ENCODE data around the gene DNAJC7. TPM values are rescaled to one million over a fixed set of nuclear protein-coding genes. Genes with fewer than 3 reads are reported as not detected.

The DNAJC7 gene
- 74.8 and 90.8 TPM in 2 replicates for total RNA-seq

DNA sequence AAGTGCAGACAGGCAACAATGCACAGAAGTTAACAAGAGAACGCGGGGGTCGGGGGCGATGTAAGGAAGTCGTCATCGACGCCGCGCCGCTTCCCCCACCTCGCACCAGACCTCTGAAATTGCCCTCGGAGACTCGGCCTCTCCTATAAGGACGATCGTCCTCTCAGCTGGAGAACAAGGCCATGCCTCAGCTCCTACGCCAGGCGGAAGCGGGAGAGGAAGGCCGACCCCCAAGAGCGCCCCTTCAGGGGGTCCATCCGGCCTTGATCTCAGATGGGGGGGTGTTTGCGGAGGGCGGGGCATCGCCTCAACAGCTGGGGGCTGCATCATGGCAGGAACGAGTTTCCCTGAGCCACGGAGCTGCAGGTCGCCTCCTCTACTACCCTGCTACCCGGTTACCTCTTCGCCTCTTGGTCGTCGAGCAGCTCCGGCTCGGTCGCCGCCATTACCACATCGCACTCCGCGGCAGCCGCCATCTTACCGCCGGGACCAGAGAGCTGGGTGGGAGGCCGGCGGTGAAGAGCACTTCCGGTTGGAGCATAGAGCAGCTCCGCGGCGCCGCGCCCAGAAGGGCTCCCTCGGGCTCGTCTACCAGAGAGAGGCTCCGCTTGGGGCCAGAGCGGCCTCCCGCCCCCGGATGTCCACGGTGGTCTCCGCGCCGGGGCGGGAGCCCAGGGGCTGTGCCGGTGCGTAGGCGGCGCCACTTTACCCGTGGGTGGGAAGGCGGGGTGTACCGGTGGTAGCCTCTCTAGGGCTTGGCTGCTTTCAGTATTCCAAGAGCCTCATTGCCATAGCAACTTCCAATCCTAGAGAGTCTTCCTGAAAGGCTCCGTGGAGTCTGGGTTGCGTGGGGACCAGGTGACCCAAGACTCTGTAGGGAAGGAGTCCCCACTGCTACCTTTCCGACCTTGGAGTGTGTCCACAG lies at the start of gene DNAJC7:
Gene DNAJC7 (minus strand): TSS at position 499 of the 925 bp plus-strand sequence. CDS start 23 bp downstream, at position 476.
- peak; percentile 75 for DNase-seq (ENCODE audit: low read depth, low spot score)

- DNase-seq (ENCODE audit: low read depth, low spot score): no peak
Observed at GRCh38 chr17:42065201-42065600, 48.0 kb upstream of the DNAJC7 start.

DNA sequence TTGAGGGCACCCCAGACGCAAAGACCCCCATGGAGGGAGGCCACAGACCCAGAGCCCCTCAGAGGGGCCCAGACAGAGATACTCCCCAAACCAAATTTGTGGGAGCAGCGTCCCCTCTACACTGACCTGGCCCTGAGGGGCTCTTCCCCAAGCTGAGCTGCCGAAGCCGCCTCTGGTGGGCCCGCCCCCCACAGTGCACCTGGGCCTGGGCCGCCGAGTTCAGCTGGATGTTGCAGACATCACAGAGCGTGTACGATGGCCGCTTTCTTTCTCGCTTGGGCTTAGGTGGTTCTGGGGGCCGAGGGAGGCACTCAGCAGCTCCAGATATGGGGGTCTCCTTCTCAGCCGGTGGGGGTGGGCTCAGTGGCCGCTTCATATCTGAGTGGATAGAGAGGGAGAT lies 45.4 kb upstream of the DNAJC7 start:
- DNase-seq (ENCODE audit: low read depth, low spot score): no peak

DNA sequence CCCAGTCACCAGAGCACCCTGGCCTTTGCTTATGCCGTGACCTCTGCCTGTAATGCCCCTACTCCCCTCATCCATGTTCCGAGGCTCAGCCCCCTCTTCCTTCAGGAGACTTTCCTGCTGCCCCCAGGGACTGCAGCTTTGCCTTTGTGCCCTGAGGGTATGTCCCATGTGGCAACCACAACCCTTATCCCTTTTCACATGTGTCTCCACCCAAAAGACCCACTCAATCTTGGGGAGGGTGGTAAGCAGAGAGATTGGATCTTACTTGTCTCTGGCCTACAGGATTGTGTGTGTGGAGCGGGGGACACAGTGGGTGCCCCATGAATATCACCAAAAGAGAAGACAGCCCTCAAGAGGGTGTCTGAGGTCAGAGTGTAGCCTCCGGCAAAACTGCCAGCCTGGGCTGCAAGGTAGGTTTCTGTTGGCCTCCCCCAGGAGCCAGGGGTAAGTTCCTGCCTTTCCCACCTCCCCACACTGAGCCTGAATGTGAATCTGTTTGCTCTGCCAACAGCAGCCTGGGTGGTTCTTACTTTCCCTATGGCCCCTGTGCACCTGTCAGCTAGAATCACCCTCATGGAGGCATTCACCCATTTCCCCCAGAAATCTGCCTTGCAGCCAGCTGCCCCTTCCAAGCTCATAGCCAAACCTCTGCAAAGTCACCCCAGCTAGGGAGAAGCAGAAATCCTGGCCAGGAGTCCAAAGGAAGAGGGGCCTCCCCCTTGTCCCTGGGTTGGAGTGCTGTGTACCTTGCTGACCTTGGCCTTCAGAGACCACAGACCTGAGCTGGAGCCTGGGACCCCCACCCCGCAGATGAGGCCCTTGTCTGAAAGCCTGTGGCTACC lies 44.6 kb upstream of the DNAJC7 start:
- no peak for DNase-seq (ENCODE audit: low read depth, low spot score)

DNA sequence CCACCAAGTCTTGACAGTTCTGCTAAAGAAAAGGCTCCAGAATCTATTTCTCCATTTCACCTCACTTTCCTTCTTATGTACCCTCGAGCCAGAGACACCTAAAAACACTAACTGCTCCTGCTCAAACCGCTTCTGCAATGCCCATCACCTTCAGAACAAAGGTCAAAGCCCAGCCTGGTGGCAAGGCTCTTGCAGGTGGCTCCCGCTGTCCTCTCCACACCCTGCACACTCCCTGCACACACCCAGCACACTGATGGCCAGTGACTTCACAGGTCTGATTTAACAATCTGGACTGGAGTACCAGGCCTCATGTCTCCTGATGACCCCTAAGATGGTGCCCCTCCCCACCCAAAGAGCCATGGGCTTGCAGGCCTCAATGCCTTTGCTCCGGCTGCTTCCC lies 43.0 kb upstream of the DNAJC7 start:
- no peak for DNase-seq (ENCODE audit: low read depth, low spot score)

DNA sequence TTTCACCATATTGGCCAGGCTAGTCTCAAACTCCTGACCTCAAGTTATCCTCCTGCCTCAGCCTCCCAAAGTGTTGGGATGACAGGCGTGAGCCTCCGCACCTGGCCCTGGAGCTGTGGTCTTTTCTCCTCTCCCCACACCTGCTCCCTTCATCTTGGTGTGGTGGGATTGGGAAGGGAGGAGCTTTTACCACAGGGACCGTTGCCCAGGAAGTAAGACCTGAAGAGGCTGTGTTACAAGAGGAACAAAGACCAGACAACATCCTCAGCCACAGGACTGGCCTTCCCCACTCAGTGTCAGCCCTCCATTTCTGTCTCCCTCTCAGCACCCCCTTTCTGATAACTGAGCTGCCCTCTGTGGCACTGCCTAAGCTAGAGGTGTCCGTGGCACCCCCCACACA lies 42.6 kb upstream of the DNAJC7 start:
- DNase-seq (ENCODE audit: low read depth, low spot score): no peak

- DNase-seq (ENCODE audit: low read depth, low spot score): no peak
Observed at GRCh38 chr17:42058063-42058462, 40.8 kb upstream of the DNAJC7 start.

- no peak for DNase-seq (ENCODE audit: low read depth, low spot score)
Observed at GRCh38 chr17:42056635-42057034, 39.4 kb upstream of the DNAJC7 start.

DNA sequence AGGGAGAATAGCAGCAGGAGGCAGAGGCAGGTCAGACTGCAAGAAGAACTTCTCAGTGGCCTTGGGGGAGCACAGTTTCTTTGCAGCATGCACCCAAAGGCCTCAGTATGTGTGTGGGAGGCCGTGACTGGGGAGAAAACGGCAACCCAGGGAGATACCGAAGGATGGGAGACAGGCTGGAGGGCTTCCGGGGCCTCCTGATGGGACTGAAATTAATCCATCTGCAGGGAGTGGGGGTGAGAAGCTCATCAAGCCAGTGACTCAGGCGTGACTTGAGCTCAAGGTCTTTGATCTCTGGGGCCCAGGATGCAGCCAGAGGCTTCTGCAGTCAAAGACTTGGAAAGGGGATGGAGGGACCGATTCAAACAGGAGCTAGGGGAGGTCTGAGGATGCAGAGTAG lies 38.3 kb upstream of the DNAJC7 start:
- no peak for DNase-seq (ENCODE audit: low read depth, low spot score)

GRCh38 chr17:42055027-42055426 lies 37.8 kb upstream of the DNAJC7 start:
- no peak for DNase-seq (ENCODE audit: low read depth, low spot score)

- DNase-seq (ENCODE audit: low read depth, low spot score): no peak
Observed at GRCh38 chr17:42053731-42054500, 36.7 kb upstream of the DNAJC7 start.

GRCh38 chr17:42052346-42052877 lies 35.2 kb upstream of the DNAJC7 start:
- no peak for DNase-seq (ENCODE audit: low read depth, low spot score)

- DNase-seq (ENCODE audit: low read depth, low spot score): no peak
Observed at GRCh38 chr17:42051645-42052044, 34.4 kb upstream of the DNAJC7 start.

DNA sequence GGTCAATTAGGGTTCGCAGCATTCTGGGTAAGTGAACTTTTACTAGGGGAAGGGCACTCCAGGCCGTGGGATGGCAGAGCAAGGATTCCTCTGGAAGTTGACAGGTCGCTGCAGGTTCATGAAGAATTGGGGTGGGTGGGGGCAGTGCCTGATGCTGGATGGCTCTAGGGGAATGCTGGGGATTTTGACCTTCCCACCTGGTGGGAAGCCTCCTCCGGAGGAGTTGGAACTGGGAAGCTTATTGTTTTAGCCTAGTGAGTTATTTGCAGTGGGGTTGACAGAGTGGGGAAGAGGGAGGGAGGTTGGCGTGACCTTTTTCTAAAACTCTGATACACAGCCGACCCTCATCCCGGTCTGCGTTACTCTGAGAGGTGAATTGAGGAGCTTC lies 33.8 kb upstream of the DNAJC7 start:
- no peak for DNase-seq (ENCODE audit: low read depth, low spot score)

GRCh38 chr17:42050393-42051012 lies 33.3 kb upstream of the DNAJC7 start, which contains the start of gene C17orf113:
C17orf113 (minus strand) TSS chr17:42050601; CDS start chr17:42043376, 7,225 bp downstream.
- DNase-seq (ENCODE audit: low read depth, low spot score): no peak

- DNase-seq (ENCODE audit: low read depth, low spot score): no peak
Observed at GRCh38 chr17:42049834-42050392, 32.7 kb upstream of the DNAJC7 start.

DNA sequence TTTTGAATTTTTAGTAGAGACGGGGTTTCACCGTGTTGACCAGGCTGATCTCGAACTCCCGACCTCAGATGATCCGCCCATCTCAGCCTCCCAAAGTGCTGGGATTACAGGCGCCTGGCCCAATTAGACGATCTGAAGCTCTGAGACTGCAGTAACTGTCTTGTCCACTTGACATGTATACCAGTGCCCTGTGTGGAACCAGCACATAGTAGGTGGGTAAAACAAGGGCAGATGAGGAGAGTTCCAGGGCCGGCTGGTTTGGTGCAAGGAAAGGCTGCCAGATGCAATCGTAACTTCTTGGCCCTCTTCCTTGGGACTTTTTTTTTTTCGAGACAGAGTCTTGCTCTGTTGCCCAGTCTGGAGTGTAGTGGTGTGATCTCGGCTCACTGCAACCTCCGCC lies 30.1 kb upstream of the DNAJC7 start:
- no peak for DNase-seq (ENCODE audit: low read depth, low spot score)

DNA sequence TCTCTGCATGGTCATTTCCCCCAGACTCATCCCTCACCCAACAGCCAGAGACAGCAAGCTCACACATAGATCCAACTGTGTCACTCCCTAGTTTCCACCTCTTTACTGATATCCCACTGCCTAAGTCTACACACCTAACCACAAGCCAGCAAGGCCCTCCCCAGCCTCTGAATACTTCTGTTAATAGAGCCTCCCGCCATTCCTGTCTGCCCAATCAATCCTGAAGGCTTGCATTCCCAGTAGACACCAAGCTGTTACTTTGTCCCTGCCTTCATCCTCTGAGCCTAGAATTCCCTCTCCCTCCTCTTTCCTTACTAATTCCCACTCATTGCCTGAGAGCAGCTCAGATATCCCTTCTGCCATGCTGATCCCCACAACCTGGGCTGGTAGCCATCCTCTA lies 28.5 kb upstream of the DNAJC7 start:
- no peak for DNase-seq (ENCODE audit: low read depth, low spot score)

DNA sequence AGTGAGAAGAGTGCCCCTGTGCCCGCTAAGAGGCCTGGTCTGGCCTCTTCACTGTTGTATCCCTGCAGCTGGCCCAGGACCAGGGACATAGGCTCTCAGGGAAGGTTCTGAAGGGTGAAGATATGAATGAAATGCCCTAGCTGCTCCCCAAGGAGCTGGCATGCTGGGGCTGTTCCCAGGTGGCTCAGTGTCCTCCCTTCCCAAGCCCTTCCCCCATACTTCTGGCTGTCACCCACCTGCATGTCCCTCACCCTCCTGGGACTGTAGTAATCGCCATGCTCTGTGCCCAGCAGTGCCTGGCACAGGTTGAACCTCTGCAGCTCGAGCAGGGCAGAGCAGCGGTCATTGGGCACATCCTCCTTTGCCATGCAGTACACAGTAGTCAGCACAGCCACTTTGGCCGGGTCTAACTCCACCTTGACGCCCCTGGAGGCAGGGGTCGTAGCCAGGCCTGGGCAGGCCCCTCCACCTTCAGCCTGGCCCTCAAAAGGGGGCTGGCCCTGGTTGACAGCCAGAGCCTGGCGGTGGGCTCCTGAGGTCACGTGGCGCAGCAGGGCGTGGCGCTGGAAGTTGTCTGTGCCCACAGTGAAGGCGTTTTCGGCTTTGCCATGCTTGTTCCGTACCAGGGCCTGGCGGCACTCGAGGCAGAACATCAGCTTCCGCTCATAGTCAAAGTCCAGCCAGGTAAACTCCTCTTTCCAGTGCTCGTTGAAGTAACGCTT lies 25.5 kb upstream of the DNAJC7 start:
- DNase-seq (ENCODE audit: low read depth, low spot score): no peak

- no peak for DNase-seq (ENCODE audit: low read depth, low spot score)
Observed at GRCh38 chr17:42041619-42042018, 24.4 kb upstream of the DNAJC7 start.

Measured in pulmonary artery endothelial cell (primary cell).